Ishikawa (cell line): ENCODE measurements around the gene NPR1.

Experiments used
- CEBPB ChIP-seq: IDR thresholded peaks from 2 replicates; pipeline ENCODE4 v1.6.1; 2012
- CREB1 ChIP-seq: IDR thresholded peaks from 2 replicates; pipeline ENCODE4 v1.6.1; 2012; ENCODE audit warnings: low read depth
- EGR1 ChIP-seq: IDR thresholded peaks from 2 replicates; pipeline ENCODE4 v1.6.1; 2012
- EP300 ChIP-seq: IDR thresholded peaks from 2 replicates; pipeline ENCODE4 v1.6.1; 2012; ENCODE audit warnings: borderline replicate concordance
- FOXM1 ChIP-seq: IDR thresholded peaks from 2 replicates; pipeline ENCODE4 v1.6.1; 2012; ENCODE audit warnings: low read depth, borderline replicate concordance
- NFIC ChIP-seq: IDR thresholded peaks from 2 replicates; pipeline ENCODE4 v1.6.1; 2012
- RAD21 ChIP-seq: IDR thresholded peaks from 2 replicates; pipeline ENCODE4 v1.6.1; 2012; ENCODE audit warnings: low read depth
- TAF1 ChIP-seq: IDR thresholded peaks from 2 replicates; pipeline ENCODE4 v1.6.1; 2012; ENCODE audit warnings: low read depth, mild to moderate bottlenecking
- TCF12 ChIP-seq: IDR thresholded peaks from 2 replicates; pipeline ENCODE4 v1.6.1; 2012; ENCODE audit warnings: low read depth
- TEAD4 ChIP-seq: IDR thresholded peaks from 2 replicates; pipeline ENCODE4 v1.6.1; 2012
- YY1 ChIP-seq: IDR thresholded peaks from 2 replicates; pipeline ENCODE4 v1.6.1; 2012; ENCODE audit warnings: low read depth
- ZBTB7A ChIP-seq: IDR thresholded peaks from 2 replicates; pipeline ENCODE4 v1.6.1; 2012; ENCODE audit warnings: low read depth
- TF ChIP-seq, protein P1 (sequence below): IDR thresholded peaks from 2 replicates; pipeline ENCODE4 v1.6.1; 2012
- TF ChIP-seq, protein P2 (sequence below): IDR thresholded peaks from 2 replicates; pipeline ENCODE4 v1.6.1; 2012
- TF ChIP-seq, protein P3 (sequence below): IDR thresholded peaks from 2 replicates; pipeline ENCODE4 v1.6.1; 2012; ENCODE audit warnings: low read depth, mild to moderate bottlenecking

The NPR1 gene

DNA sequence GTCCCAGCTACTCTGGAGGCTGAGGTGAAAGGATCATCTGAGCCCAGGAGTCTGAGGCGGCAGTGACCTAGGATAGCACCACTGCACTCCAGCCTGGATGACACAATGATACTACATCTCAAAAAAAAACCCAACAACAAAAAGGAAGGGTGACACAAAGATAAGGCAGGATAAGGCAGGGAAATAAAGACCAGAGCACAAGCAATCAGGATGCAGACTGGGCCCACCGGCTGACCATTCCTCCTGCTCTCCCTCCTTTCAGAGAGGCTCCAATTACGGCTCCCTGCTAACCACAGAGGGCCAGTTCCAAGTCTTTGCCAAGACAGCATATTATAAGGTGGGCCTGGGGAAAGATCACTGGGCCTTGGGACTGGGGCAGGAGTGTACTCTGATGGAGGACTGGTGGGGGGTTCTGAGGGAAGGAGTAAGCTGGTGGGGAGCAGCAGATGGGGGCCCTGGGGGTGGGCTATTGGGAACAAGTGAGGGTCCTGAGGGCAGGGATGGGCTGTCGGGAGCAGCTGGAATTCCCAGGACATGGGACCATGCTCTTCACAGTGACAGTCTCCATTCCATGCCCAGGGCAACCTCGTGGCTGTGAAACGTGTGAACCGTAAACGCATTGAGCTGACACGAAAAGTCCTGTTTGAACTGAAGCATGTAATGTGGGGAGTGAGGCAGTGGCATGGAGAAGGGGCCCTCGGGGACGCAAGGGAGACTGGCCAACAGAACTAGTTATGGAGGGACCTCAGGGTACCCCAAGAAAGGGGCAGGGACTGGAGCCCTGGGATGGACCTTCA is 7.3 kb downstream of the NPR1 start:
- TF ChIP-seq RAD21 (no peak), TCF12 (no peak), NFIC (no peak), YY1 (no peak), CREB1 (no peak), CEBPB (no peak), ZBTB7A (no peak), EP300 (no peak), FOXM1 (no peak), TEAD4 (no peak), EGR1 (no peak), TAF1 (no peak)
- TF ChIP-seq, protein P1, sequence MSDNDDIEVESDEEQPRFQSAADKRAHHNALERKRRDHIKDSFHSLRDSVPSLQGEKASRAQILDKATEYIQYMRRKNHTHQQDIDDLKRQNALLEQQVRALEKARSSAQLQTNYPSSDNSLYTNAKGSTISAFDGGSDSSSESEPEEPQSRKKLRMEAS: no peak
- TF ChIP-seq, protein P2, sequence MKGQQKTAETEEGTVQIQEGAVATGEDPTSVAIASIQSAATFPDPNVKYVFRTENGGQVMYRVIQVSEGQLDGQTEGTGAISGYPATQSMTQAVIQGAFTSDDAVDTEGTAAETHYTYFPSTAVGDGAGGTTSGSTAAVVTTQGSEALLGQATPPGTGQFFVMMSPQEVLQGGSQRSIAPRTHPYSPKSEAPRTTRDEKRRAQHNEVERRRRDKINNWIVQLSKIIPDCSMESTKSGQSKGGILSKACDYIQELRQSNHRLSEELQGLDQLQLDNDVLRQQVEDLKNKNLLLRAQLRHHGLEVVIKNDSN: no peak
- TF ChIP-seq, protein P3, sequence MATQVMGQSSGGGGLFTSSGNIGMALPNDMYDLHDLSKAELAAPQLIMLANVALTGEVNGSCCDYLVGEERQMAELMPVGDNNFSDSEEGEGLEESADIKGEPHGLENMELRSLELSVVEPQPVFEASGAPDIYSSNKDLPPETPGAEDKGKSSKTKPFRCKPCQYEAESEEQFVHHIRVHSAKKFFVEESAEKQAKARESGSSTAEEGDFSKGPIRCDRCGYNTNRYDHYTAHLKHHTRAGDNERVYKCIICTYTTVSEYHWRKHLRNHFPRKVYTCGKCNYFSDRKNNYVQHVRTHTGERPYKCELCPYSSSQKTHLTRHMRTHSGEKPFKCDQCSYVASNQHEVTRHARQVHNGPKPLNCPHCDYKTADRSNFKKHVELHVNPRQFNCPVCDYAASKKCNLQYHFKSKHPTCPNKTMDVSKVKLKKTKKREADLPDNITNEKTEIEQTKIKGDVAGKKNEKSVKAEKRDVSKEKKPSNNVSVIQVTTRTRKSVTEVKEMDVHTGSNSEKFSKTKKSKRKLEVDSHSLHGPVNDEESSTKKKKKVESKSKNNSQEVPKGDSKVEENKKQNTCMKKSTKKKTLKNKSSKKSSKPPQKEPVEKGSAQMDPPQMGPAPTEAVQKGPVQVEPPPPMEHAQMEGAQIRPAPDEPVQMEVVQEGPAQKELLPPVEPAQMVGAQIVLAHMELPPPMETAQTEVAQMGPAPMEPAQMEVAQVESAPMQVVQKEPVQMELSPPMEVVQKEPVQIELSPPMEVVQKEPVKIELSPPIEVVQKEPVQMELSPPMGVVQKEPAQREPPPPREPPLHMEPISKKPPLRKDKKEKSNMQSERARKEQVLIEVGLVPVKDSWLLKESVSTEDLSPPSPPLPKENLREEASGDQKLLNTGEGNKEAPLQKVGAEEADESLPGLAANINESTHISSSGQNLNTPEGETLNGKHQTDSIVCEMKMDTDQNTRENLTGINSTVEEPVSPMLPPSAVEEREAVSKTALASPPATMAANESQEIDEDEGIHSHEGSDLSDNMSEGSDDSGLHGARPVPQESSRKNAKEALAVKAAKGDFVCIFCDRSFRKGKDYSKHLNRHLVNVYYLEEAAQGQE: no peak

DNA sequence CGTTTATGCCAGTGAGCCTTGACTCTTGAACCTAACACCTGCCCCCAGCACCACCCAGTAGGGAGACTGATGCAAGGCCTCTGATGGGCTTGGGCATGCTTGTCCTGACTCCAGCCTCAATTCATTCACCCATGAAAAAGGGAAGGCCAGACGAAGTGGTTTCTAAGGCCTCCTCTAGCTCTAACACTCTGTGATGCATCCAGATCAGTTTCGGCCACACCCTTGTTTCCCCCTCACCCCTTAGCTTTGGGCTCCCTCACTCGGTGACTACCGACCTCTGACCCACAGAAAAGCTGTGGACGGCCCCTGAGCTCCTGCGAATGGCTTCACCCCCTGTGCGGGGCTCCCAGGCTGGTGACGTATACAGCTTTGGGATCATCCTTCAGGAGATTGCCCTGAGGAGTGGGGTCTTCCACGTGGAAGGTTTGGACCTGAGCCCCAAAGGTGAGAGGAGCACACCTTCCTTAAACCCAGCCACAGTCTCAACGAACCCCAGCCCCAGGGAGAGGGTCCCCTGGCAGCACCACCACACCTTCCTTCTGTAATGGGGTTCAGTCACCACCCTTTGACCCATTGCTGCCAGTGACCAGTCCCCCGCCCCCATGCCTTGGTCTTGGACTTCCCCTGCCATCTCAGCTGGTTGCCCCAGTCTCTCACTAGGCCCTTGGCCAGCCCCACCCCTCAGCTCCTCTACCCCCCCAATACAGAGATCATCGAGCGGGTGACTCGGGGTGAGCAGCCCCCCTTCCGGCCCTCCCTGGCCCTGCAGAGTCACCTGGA is 9.0 kb downstream of the NPR1 start:
- TF ChIP-seq YY1 (no peak), TCF12 (no peak), RAD21 (no peak), NFIC (no peak), EP300 (no peak), TEAD4 (no peak), ZBTB7A (no peak), CEBPB (no peak), EGR1 (no peak), CREB1 (no peak), FOXM1 (no peak), TAF1 (no peak)
- TF ChIP-seq, protein P1: no peak
- TF ChIP-seq, protein P3: no peak
- TF ChIP-seq, protein P2: no peak

DNA sequence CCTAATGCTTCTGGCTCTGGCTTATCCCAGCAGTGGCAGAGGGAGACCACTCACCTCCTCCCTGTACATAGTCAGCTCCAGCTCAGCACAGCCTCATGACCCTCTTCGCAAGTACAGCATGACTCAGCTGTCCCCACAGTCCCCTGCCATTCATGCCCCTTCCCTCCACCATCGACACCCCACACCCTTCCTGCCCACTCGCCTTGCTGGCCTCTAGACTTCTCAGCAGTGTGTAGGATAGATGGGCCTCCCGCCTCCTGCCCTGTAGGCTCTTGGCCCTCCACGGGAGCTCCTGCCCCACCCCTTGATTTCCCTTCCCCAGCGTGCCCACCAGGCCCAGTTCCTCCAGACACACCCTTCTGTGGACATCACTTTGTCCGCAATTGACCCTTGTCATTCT is 9.8 kb downstream of the NPR1 start:
- TF ChIP-seq EP300 (no peak), ZBTB7A (no peak), TAF1 (no peak)
- TF ChIP-seq, protein P1: no peak
- TF ChIP-seq, protein P3: no peak
- TF ChIP-seq, protein P2: no peak
